Panc1 (cell line): ENCODE data around the gene UBR2. TPM values are rescaled to one million over a fixed set of nuclear protein-coding genes. Genes with fewer than 3 reads are reported as not detected.
"Not testable (repeated sequence)": the region's sequence is repeated elsewhere in the genome, so short reads cannot be mapped to it uniquely, and the experiment has no call there.

ENCODE experiments used
- ATAC-seq: fragments of 200-7000 bp; cut with Tn5 transposase; 2 replicates; pipeline ENCODE4 v1.9.1; 2020; ENCODE audit warnings: mild to moderate bottlenecking, moderate library complexity
- BruUV-seq: library from RNA; stranded (reverse); fragments of 400-500 nt; replicated peaks from 2 replicates; lab custom pipeline; 2021; lab: Mats Ljungman, UMichigan
- CTCF ChIA-PET: fragments of 300-600 bp; sonication (Branson Sonifier 250); formaldehyde crosslinking; loops from one replicate; lab custom pipeline; 2022; ENCODE audit warnings: antibody characterized with exemption; lab: Charles Lee
- POLR2A ChIA-PET: fragments of 300-600 bp; sonication (Branson Sonifier 250); formaldehyde crosslinking; loops from one replicate; lab custom pipeline; 2022; ENCODE audit warnings: antibody characterized with exemption; lab: Charles Lee
- DNase-seq: peaks from one replicate; pipeline ENCODE4 v3.0.0-alpha.2; 2010; ENCODE audit warnings: low read depth, low spot score
- H3K27ac ChIP-seq: 2 replicates; pipeline ENCODE4 v1.5.1; 2011; ENCODE audit warnings: mild to moderate bottlenecking, low read length, inconsistent platforms
- H3K27me3 ChIP-seq: fragments of 200-500 bp; sonication (Bioruptor generic); 2 replicates; pipeline ENCODE4 v1.6.0; 2014; ENCODE audit warnings: low read length, inconsistent platforms; ENCODE audit not compliant: control insufficient read depth, insufficient read depth
- H3K36me3 ChIP-seq: fragments of 200-500 bp; sonication (Bioruptor generic); 2 replicates; pipeline ENCODE4 v1.5.1; 2014; ENCODE audit warnings: inconsistent platforms, mild to moderate bottlenecking, low read length, moderate library complexity; ENCODE audit not compliant: control insufficient read depth, insufficient read depth
- H3K4me1 ChIP-seq: 2 replicates; pipeline ENCODE4 v1.5.1; 2011; ENCODE audit warnings: inconsistent platforms, mild to moderate bottlenecking, low read length, moderate library complexity; ENCODE audit not compliant: control insufficient read depth, insufficient read depth
- H3K4me3 ChIP-seq, 2 experiments: 2 replicates each; pipeline ENCODE4 v1.5.1; 2011 to 2012; ENCODE audit warnings: low read depth in 2 of 2, low read length in 2 of 2, mild to moderate bottlenecking in 2 of 2, inconsistent platforms in 1 of 2, moderate library complexity in 1 of 2
- H3K9me3 ChIP-seq: fragments of 200-500 bp; sonication (Bioruptor generic); 2 replicates; pipeline ENCODE4 v1.5.1; 2014; ENCODE audit warnings: low read depth, mild to moderate bottlenecking, inconsistent platforms, low read length, moderate library complexity; ENCODE audit not compliant: control insufficient read depth, insufficient read depth
- POLR2AphosphoS5 ChIP-seq: IDR thresholded peaks from 2 replicates; pipeline ENCODE4 v1.6.1; 2012; ENCODE audit warnings: mild to moderate bottlenecking, low read depth, low read length, moderate library complexity
- SIN3A ChIP-seq: IDR thresholded peaks from 2 replicates; pipeline ENCODE4 v1.6.1; 2012; ENCODE audit warnings: low read depth, mild to moderate bottlenecking, low read length, moderate library complexity, borderline replicate concordance; ENCODE audit not compliant: insufficient read depth
- TCF7L2 ChIP-seq: IDR thresholded peaks from 2 replicates; pipeline ENCODE4 v1.6.1; 2011; ENCODE audit warnings: mild to moderate bottlenecking, low read depth, low read length, inconsistent platforms
- in situ Hi-C: cut with HindIII; loops from 2 replicates; pipeline ENCODE4 v1.10.0; 2016; ENCODE audit warnings: low sequenced_read_pairs, low pct_unique_long_range_greater_than_20kb
- intact Hi-C: fragments of 100-400 bp; cut with micrococcal nuclease; formaldehyde crosslinking; loops from one replicate; pipeline ENCODE4 v1.10.0; 2022; ENCODE audit not compliant: unreplicated experiment
- total RNA-seq: library from RNA; stranded (reverse); gene quantifications from one replicate; pipeline ENCODE4 v1.2.1, GENCODE V29; 2021; ENCODE audit not compliant: unreplicated experiment
- TF ChIP-seq, protein P1 (sequence below): fragments of 450-650 bp; IDR thresholded peaks from 2 replicates; pipeline ENCODE4 v1.5.1; 2017; ENCODE audit warnings: mild to moderate bottlenecking
- TF ChIP-seq, protein P2 (sequence below), 2 experiments: IDR thresholded peaks; 2 replicates each; pipeline ENCODE4 v1.6.1; 2011 to 2012; ENCODE audit warnings: low read depth in 2 of 2, control low read depth in 1 of 2, low read length in 1 of 2, mild to moderate bottlenecking in 1 of 2, moderate library complexity in 1 of 2; ENCODE audit not compliant: insufficient read depth in 1 of 2

Gene UBR2
- total RNA-seq, 1 experiment from 2014 or later, result 19.1 TPM

GRCh38 chr6:42599558-42599957 is 35.7 kb downstream of the UBR2 start:
- intact Hi-C loops, result no loop called here
- Histone ChIP-seq H3K4me3 (no peak overlapping the region), H3K9me3 (no peaks in the 10 kb centered on the region), H3K27me3 (no peaks in the 10 kb centered on the region), H3K36me3 (no peaks in the 10 kb centered on the region), H3K27ac (no peak overlapping the region), H3K4me1 (no peaks in the 10 kb centered on the region)
- ATAC-seq, result no peak
- POLR2A ChIA-PET, result no interaction called here
- DNase-seq, result no peak
- TF ChIP-seq, protein P1, sequence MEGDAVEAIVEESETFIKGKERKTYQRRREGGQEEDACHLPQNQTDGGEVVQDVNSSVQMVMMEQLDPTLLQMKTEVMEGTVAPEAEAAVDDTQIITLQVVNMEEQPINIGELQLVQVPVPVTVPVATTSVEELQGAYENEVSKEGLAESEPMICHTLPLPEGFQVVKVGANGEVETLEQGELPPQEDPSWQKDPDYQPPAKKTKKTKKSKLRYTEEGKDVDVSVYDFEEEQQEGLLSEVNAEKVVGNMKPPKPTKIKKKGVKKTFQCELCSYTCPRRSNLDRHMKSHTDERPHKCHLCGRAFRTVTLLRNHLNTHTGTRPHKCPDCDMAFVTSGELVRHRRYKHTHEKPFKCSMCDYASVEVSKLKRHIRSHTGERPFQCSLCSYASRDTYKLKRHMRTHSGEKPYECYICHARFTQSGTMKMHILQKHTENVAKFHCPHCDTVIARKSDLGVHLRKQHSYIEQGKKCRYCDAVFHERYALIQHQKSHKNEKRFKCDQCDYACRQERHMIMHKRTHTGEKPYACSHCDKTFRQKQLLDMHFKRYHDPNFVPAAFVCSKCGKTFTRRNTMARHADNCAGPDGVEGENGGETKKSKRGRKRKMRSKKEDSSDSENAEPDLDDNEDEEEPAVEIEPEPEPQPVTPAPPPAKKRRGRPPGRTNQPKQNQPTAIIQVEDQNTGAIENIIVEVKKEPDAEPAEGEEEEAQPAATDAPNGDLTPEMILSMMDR, result no peak
- TF ChIP-seq POLR2AphosphoS5, result no peak
- no peak for TF ChIP-seq SIN3A
- TF ChIP-seq, protein P2, sequence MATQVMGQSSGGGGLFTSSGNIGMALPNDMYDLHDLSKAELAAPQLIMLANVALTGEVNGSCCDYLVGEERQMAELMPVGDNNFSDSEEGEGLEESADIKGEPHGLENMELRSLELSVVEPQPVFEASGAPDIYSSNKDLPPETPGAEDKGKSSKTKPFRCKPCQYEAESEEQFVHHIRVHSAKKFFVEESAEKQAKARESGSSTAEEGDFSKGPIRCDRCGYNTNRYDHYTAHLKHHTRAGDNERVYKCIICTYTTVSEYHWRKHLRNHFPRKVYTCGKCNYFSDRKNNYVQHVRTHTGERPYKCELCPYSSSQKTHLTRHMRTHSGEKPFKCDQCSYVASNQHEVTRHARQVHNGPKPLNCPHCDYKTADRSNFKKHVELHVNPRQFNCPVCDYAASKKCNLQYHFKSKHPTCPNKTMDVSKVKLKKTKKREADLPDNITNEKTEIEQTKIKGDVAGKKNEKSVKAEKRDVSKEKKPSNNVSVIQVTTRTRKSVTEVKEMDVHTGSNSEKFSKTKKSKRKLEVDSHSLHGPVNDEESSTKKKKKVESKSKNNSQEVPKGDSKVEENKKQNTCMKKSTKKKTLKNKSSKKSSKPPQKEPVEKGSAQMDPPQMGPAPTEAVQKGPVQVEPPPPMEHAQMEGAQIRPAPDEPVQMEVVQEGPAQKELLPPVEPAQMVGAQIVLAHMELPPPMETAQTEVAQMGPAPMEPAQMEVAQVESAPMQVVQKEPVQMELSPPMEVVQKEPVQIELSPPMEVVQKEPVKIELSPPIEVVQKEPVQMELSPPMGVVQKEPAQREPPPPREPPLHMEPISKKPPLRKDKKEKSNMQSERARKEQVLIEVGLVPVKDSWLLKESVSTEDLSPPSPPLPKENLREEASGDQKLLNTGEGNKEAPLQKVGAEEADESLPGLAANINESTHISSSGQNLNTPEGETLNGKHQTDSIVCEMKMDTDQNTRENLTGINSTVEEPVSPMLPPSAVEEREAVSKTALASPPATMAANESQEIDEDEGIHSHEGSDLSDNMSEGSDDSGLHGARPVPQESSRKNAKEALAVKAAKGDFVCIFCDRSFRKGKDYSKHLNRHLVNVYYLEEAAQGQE (IDR thresholded peaks at IDR 0.05; ENCODE audit: insufficient read depth in 1 of 2, low read depth in 2 of 2, low read length in 1 of 2), result no peak
- no peak for TF ChIP-seq TCF7L2
- no TSS peak for BruUV-seq
- CTCF ChIA-PET, result no interaction called here
- in situ Hi-C loops, result no loop called here

- no TSS peak for BruUV-seq
Observed at GRCh38 chr6:42604150-42604549, 40.3 kb downstream of the UBR2 start.

GRCh38 chr6:42604699-42605098 is 40.9 kb downstream of the UBR2 start:
- H3K36me3 ChIP-seq, intact Hi-C loops, H3K27me3 ChIP-seq, ATAC-seq, POLR2A ChIA-PET, H3K4me3 ChIP-seq, H3K9me3 ChIP-seq, DNase-seq, H3K27ac ChIP-seq, CTCF ChIA-PET, H3K4me1 ChIP-seq, in situ Hi-C loops, BruUV-seq: not testable (repeated sequence)

More at GRCh38 chr6:42604150-42604549, 40.3 kb downstream of the UBR2 start:
- Histone ChIP-seq H3K4me3 (no peak overlapping the region), H3K9me3 (no peaks in the 10 kb centered on the region), H3K4me1 (no peaks in the 10 kb centered on the region), H3K36me3 (0 out of 2 replicates have a peak, but pooled peaks cover 3% of the 10 kb centered on the region), H3K27me3 (no peaks in the 10 kb centered on the region), H3K27ac (no peak overlapping the region)
- intact Hi-C loops (no loop called here), in situ Hi-C loops (no loop called here)
- TF ChIP-seq, protein P1, result no peak
- TF ChIP-seq, protein P2 (IDR thresholded peaks at IDR 0.05; ENCODE audit: insufficient read depth in 1 of 2, low read depth in 2 of 2, low read length in 1 of 2), result no peak
- no peak for TF ChIP-seq SIN3A
- no peak for TF ChIP-seq POLR2AphosphoS5
- CTCF ChIA-PET, result no interaction called here
- no peak for ATAC-seq
- POLR2A ChIA-PET, result no interaction called here
- DNase-seq, result no peak
